GM23338 (cell line): ENCODE data around the gene MUC5AC. TPM values are rescaled to one million over a fixed set of nuclear protein-coding genes. Genes with fewer than 3 reads are reported as not detected.

Experiments used
- ATAC-seq: fragments of 200-7000 bp; cut with Tn5 transposase; 3 replicates; pipeline ENCODE4 v1.9.1; 2020
- DNase-seq: peaks from one replicate; pipeline ENCODE4 v3.0.0-alpha.2; 2015; ENCODE audit warnings: low spot score
- H2AFZ ChIP-seq: fragments of 200-600 bp; sonication (generic); 2 replicates; pipeline ENCODE4 v1.8.0; 2016; ENCODE audit warnings: antibody characterized with exemption, mild to moderate bottlenecking, moderate library complexity
- H3F3A ChIP-seq: fragments of 200-600 bp; sonication (generic); replicated peaks from 2 replicates; pipeline ENCODE4 v1.8.0; 2017; ENCODE audit warnings: antibody characterized with exemption, mixed run types, low read depth
- H3K27ac ChIP-seq: fragments of 200-600 bp; sonication (generic); 2 replicates; pipeline ENCODE4 v1.6.1; 2016; ENCODE audit warnings: low read depth
- H3K27me3 ChIP-seq: fragments of 200-600 bp; sonication (generic); 2 replicates; pipeline ENCODE4 v1.8.0; 2016; ENCODE audit warnings: mild to moderate bottlenecking, mixed run types, moderate library complexity; ENCODE audit not compliant: insufficient read depth
- H3K36me3 ChIP-seq: fragments of 200-600 bp; sonication (generic); 2 replicates; pipeline ENCODE4 v1.8.0; 2016; ENCODE audit warnings: mild to moderate bottlenecking; ENCODE audit not compliant: insufficient read depth
- H3K4me1 ChIP-seq: fragments of 200-600 bp; sonication (generic); 2 replicates; pipeline ENCODE4 v1.8.0; 2016; ENCODE audit warnings: mild to moderate bottlenecking, moderate library complexity; ENCODE audit not compliant: insufficient read depth
- H3K4me2 ChIP-seq: fragments of 200-600 bp; sonication (generic); 2 replicates; pipeline ENCODE4 v1.7.1; 2017; ENCODE audit warnings: mixed run types
- H3K4me3 ChIP-seq: fragments of 200-600 bp; sonication (generic); 2 replicates; pipeline ENCODE4 v1.6.1; 2016; ENCODE audit warnings: mixed run types
- H3K79me2 ChIP-seq: fragments of 200-600 bp; sonication (generic); replicated peaks from 2 replicates; pipeline ENCODE4 v1.8.0; 2017; ENCODE audit warnings: mild to moderate bottlenecking; ENCODE audit not compliant: insufficient read depth
- H3K9me2 ChIP-seq: fragments of 200-600 bp; sonication (generic); 2 replicates; pipeline ENCODE4 v1.8.0; 2017; ENCODE audit not compliant: insufficient read depth
- H4K20me1 ChIP-seq: fragments of 200-600 bp; sonication (generic); replicated peaks from 2 replicates; pipeline ENCODE4 v1.8.0; 2017; ENCODE audit warnings: mild to moderate bottlenecking; ENCODE audit not compliant: insufficient read depth
- H3K27ac Mint-ChIP-seq: 2 replicates; pipeline ENCODE4 v1.8.0; 2020; ENCODE audit warnings: inconsistent platforms, mild to moderate bottlenecking, moderate library complexity, mixed read lengths
- H3K27me3 Mint-ChIP-seq: 3 replicates; pipeline ENCODE4 v1.8.0; 2022; ENCODE audit warnings: low read depth, mild to moderate bottlenecking, moderate library complexity, mixed read lengths, inconsistent platforms; ENCODE audit not compliant: insufficient read depth, poor library complexity
- H3K36me3 Mint-ChIP-seq: 3 replicates; pipeline ENCODE4 v1.8.0; 2021; ENCODE audit warnings: low read depth, mild to moderate bottlenecking, inconsistent platforms, moderate library complexity, mixed read lengths
- H3K4me1 Mint-ChIP-seq: 3 replicates; pipeline ENCODE4 v1.8.0; 2020; ENCODE audit warnings: mild to moderate bottlenecking, inconsistent platforms, mixed read lengths
- H3K4me3 Mint-ChIP-seq: 3 replicates; pipeline ENCODE4 v1.8.0; 2021; ENCODE audit warnings: moderate library complexity, mild to moderate bottlenecking, inconsistent platforms, mixed read lengths
- H3K9me3 Mint-ChIP-seq: 3 replicates; pipeline ENCODE4 v1.8.0; 2020; ENCODE audit warnings: moderate library complexity, mild to moderate bottlenecking, inconsistent platforms, mixed read lengths
- CREB1 ChIP-seq: fragments of 250-450 bp; sonication (Bioruptor Pico); IDR thresholded peaks from 2 replicates; pipeline ENCODE4 v1.5.0; 2020; ENCODE audit warnings: low read depth, mild to moderate bottlenecking, moderate library complexity
- EZH2 ChIP-seq: fragments of 200-600 bp; sonication (generic); IDR thresholded peaks from one replicate; pipeline ENCODE4 v1.8.0; 2017; ENCODE audit warnings: antibody characterized with exemption, mild to moderate bottlenecking, low read depth; ENCODE audit not compliant: unreplicated experiment
- EZH2phosphoT487 ChIP-seq: fragments of 200-600 bp; sonication (generic); IDR thresholded peaks from one replicate; pipeline ENCODE4 v1.8.1; 2018; ENCODE audit warnings: antibody characterized with exemption; ENCODE audit not compliant: unreplicated experiment
- NANOG ChIP-seq: IDR thresholded peaks from 2 replicates; pipeline ENCODE4 v1.6.1; 2016; ENCODE audit warnings: antibody characterized with exemption, borderline replicate concordance
- POLR2AphosphoS5 ChIP-seq: IDR thresholded peaks from 2 replicates; pipeline ENCODE4 v1.6.1; 2016; ENCODE audit warnings: antibody characterized with exemption, low read depth
- STAT1 ChIP-seq: IDR thresholded peaks from one replicate; pipeline ENCODE4 v1.6.1; 2016; ENCODE audit warnings: antibody characterized with exemption; ENCODE audit not compliant: unreplicated experiment
- ZNF114 ChIP-seq: fragments of 250-450 bp; sonication (Bioruptor Pico); IDR thresholded peaks from 2 replicates; pipeline ENCODE4 v1.5.0; 2020; ENCODE audit warnings: mild to moderate bottlenecking, moderate library complexity
- ZNF331 ChIP-seq: fragments of 250-450 bp; sonication (Bioruptor Pico); IDR thresholded peaks from 2 replicates; pipeline ENCODE4 v1.5.0; 2020; ENCODE audit warnings: low read depth, mild to moderate bottlenecking, moderate library complexity
- polyA plus RNA-seq: library from polyadenylated mRNA; unstranded; fragments of >200 nt; fragmentation: Nextera tagmentation; extraction: Ambion mirVana; gene quantifications from 2 replicates; pipeline ENCODE4 v1.2.1, GENCODE V29; 2016
- total RNA-seq: library from RNA; depleted of rRNA; stranded (reverse); fragments of >200 nt; shearing (Covaris generic); gene quantifications from 2 replicates; pipeline ENCODE4 v1.2.3, GENCODE V29; 2014
- TF ChIP-seq, protein P1 (sequence below), 2 experiments: fragments of 200-600 bp in 1 of 2; sonication (generic) in 1 of 2; conservative IDR thresholded peaks; 2 replicates each; pipeline versions ENCODE4 v1.5.1 to v1.6.1; 2016 to 2017; ENCODE audit warnings: antibody characterized with exemption in 2 of 2, low read depth in 2 of 2, mild to moderate bottlenecking in 2 of 2, moderate library complexity in 1 of 2
- TF ChIP-seq, protein P2 (sequence below): IDR thresholded peaks from one replicate; pipeline ENCODE4 v1.6.1; 2018; ENCODE audit warnings: antibody characterized with exemption; ENCODE audit not compliant: unreplicated experiment
- TF ChIP-seq, protein P3 (sequence below): fragments of 250-450 bp; sonication (Bioruptor Pico); IDR thresholded peaks from 2 replicates; pipeline ENCODE4 v1.5.0; 2020; ENCODE audit warnings: mild to moderate bottlenecking, moderate library complexity

The MUC5AC gene
- total and polyA plus RNA-seq, 2 experiments from 2014 or later, result not detected

DNA sequence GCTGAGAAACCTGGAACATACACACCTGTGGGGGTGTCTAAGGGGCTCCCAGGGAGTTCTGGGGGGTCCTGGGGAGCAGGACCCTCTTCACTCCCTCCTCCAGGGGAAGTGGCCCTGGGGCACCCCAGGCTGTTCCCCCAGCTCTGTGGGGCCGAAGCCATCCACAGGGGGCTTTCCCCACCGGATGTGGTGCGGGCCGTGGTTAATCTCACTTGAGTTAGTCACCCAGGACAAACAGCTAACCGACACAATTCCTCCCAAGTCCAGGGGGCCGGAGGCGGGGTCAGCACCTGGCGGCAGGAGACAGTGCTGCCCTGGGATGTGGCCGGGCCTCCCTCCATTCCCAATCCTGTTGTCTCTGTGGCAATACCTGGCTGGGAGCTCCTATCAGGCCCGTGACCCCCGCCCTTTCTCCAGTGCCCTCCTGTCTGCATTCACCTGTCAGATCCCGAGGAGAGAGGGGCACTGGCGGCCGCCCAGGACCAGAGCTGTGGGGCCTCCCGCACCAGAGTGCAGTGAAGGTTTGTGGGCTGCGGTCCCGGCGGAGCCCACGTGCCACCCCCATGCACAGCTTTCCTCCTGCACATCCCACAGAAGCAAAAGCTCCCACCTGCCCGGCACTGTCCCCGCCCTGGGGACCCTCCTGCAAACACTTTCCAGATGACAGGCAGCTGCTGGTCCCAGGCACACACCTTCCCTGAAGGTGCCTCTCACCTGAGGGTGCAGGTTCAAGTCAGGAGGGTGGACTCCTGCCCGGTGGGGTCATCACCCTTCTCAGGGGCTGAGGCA, 5.2 kb upstream of the MUC5AC start:
- H3F3A ChIP-seq, result 0 out of 2 replicates have a peak, but pooled peaks cover 3% of the 10 kb centered on the region
- Mint-ChIP-seq H3K4me1 (no peaks in the 10 kb centered on the region), H3K27me3 (peaks cover 8% of the 10 kb centered on the region), H3K9me3 (peaks cover 4% of the 10 kb centered on the region), H3K36me3 (peaks cover under 1% of the 10 kb centered on the region; the same call in 1 of the 3 replicates), H3K27ac (no peak overlapping the region), H3K4me3 (no peak overlapping the region)
- H3K4me2 ChIP-seq, result no peak overlapping the region
- no peaks in the 10 kb centered on the region for H3K79me2 ChIP-seq
- DNase-seq (no peak), ATAC-seq (peak; percentile 20)
- H2AFZ ChIP-seq, result no peak overlapping the region
- H3K27ac ChIP-seq, result no peak overlapping the region
- H3K9me2 ChIP-seq, result no peaks in the 10 kb centered on the region
- no peak overlapping the region for H3K4me3 ChIP-seq
- no peaks in the 10 kb centered on the region for H3K36me3 ChIP-seq
- TF ChIP-seq ZNF331 (CRISPR knock-in tag) (no peak), CREB1 (CRISPR knock-in tag) (no peak), EZH2 (no peak), POLR2AphosphoS5 (no peak), ZNF114 (CRISPR knock-in tag) (no peak), STAT1 (no peak), NANOG (no peak), EZH2phosphoT487 (no peak)
- TF ChIP-seq, protein P1, sequence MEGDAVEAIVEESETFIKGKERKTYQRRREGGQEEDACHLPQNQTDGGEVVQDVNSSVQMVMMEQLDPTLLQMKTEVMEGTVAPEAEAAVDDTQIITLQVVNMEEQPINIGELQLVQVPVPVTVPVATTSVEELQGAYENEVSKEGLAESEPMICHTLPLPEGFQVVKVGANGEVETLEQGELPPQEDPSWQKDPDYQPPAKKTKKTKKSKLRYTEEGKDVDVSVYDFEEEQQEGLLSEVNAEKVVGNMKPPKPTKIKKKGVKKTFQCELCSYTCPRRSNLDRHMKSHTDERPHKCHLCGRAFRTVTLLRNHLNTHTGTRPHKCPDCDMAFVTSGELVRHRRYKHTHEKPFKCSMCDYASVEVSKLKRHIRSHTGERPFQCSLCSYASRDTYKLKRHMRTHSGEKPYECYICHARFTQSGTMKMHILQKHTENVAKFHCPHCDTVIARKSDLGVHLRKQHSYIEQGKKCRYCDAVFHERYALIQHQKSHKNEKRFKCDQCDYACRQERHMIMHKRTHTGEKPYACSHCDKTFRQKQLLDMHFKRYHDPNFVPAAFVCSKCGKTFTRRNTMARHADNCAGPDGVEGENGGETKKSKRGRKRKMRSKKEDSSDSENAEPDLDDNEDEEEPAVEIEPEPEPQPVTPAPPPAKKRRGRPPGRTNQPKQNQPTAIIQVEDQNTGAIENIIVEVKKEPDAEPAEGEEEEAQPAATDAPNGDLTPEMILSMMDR (conservative IDR thresholded peaks at IDR 0.05; ENCODE audit: low read depth in 2 of 2), result no peak
- TF ChIP-seq, protein P2, sequence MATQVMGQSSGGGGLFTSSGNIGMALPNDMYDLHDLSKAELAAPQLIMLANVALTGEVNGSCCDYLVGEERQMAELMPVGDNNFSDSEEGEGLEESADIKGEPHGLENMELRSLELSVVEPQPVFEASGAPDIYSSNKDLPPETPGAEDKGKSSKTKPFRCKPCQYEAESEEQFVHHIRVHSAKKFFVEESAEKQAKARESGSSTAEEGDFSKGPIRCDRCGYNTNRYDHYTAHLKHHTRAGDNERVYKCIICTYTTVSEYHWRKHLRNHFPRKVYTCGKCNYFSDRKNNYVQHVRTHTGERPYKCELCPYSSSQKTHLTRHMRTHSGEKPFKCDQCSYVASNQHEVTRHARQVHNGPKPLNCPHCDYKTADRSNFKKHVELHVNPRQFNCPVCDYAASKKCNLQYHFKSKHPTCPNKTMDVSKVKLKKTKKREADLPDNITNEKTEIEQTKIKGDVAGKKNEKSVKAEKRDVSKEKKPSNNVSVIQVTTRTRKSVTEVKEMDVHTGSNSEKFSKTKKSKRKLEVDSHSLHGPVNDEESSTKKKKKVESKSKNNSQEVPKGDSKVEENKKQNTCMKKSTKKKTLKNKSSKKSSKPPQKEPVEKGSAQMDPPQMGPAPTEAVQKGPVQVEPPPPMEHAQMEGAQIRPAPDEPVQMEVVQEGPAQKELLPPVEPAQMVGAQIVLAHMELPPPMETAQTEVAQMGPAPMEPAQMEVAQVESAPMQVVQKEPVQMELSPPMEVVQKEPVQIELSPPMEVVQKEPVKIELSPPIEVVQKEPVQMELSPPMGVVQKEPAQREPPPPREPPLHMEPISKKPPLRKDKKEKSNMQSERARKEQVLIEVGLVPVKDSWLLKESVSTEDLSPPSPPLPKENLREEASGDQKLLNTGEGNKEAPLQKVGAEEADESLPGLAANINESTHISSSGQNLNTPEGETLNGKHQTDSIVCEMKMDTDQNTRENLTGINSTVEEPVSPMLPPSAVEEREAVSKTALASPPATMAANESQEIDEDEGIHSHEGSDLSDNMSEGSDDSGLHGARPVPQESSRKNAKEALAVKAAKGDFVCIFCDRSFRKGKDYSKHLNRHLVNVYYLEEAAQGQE, result no peak
- TF ChIP-seq, protein P3, sequence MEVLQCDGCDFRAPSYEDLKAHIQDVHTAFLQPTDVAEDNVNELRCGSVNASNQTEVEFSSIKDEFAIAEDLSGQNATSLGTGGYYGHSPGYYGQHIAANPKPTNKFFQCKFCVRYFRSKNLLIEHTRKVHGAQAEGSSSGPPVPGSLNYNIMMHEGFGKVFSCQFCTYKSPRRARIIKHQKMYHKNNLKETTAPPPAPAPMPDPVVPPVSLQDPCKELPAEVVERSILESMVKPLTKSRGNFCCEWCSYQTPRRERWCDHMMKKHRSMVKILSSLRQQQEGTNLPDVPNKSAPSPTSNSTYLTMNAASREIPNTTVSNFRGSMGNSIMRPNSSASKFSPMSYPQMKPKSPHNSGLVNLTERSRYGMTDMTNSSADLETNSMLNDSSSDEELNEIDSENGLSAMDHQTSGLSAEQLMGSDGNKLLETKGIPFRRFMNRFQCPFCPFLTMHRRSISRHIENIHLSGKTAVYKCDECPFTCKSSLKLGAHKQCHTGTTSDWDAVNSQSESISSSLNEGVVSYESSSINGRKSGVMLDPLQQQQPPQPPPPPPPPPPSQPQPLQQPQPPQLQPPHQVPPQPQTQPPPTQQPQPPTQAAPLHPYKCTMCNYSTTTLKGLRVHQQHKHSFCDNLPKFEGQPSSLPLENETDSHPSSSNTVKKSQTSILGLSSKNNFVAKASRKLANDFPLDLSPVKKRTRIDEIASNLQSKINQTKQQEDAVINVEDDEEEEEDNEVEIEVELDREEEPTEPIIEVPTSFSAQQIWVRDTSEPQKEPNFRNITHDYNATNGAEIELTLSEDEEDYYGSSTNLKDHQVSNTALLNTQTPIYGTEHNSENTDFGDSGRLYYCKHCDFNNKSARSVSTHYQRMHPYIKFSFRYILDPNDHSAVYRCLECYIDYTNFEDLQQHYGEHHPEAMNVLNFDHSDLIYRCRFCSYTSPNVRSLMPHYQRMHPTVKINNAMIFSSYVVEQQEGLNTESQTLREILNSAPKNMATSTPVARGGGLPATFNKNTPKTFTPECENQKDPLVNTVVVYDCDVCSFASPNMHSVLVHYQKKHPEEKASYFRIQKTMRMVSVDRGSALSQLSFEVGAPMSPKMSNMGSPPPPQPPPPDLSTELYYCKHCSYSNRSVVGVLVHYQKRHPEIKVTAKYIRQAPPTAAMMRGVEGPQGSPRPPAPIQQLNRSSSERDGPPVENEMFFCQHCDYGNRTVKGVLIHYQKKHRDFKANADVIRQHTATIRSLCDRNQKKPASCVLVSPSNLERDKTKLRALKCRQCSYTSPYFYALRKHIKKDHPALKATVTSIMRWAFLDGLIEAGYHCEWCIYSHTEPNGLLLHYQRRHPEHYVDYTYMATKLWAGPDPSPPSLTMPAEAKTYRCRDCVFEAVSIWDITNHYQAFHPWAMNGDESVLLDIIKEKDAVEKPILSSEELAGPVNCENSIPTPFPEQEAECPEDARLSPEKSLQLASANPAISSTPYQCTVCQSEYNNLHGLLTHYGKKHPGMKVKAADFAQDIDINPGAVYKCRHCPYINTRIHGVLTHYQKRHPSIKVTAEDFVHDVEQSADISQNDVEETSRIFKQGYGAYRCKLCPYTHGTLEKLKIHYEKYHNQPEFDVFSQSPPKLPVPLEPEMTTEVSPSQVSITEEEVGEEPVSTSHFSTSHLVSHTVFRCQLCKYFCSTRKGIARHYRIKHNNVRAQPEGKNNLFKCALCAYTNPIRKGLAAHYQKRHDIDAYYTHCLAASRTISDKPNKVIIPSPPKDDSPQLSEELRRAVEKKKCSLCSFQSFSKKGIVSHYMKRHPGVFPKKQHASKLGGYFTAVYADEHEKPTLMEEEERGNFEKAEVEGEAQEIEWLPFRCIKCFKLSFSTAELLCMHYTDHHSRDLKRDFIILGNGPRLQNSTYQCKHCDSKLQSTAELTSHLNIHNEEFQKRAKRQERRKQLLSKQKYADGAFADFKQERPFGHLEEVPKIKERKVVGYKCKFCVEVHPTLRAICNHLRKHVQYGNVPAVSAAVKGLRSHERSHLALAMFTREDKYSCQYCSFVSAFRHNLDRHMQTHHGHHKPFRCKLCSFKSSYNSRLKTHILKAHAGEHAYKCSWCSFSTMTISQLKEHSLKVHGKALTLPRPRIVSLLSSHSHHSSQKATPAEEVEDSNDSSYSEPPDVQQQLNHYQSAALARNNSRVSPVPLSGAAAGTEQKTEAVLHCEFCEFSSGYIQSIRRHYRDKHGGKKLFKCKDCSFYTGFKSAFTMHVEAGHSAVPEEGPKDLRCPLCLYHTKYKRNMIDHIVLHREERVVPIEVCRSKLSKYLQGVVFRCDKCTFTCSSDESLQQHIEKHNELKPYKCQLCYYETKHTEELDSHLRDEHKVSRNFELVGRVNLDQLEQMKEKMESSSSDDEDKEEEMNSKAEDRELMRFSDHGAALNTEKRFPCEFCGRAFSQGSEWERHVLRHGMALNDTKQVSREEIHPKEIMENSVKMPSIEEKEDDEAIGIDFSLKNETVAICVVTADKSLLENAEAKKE (CRISPR knock-in tag), result no peak
- no peaks in the 10 kb centered on the region for H4K20me1 ChIP-seq
- H3K4me1 ChIP-seq, result no peaks in the 10 kb centered on the region
- H3K27me3 ChIP-seq, result no peaks in the 10 kb centered on the region
